ENCODE data around the gene BPGM.

DNA sequence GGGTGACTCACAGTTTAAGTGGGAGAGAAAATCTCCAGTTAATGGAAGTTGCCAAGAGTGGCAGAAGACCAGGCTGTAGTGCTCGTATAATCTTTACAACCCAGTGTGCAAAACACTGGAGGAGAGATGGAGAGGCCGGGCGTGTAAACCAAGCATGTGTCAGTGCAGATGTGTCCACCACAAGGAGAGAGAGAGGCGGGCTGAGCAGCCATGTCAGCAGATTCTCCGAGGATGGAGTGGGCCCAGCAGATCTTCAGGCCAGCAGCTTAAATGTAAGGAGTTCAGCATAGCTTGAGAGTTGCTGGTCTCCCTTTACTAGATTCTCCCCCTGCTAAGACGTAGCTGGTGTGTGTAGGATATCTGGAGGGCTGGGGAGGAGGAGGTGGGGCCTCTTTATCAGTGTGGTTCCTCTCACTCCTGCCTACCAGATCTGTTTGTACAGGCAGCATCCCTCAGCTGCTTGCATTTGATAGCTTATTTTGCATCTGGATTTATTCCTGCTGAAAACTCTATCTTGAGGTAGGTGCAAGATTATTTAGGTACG lies 13.7 kb downstream of the BPGM start:
- TF ChIP-seq, protein P1, sequence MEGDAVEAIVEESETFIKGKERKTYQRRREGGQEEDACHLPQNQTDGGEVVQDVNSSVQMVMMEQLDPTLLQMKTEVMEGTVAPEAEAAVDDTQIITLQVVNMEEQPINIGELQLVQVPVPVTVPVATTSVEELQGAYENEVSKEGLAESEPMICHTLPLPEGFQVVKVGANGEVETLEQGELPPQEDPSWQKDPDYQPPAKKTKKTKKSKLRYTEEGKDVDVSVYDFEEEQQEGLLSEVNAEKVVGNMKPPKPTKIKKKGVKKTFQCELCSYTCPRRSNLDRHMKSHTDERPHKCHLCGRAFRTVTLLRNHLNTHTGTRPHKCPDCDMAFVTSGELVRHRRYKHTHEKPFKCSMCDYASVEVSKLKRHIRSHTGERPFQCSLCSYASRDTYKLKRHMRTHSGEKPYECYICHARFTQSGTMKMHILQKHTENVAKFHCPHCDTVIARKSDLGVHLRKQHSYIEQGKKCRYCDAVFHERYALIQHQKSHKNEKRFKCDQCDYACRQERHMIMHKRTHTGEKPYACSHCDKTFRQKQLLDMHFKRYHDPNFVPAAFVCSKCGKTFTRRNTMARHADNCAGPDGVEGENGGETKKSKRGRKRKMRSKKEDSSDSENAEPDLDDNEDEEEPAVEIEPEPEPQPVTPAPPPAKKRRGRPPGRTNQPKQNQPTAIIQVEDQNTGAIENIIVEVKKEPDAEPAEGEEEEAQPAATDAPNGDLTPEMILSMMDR (IDR thresholded peaks at IDR 0.05), result no peak
- TF ChIP-seq POLR2A (IDR thresholded peaks at IDR 0.05), result no peak

Measured in suprapubic skin (tissue), 3 donors.